ENCODE results near the gene FCHO2. TPM values are rescaled to one million over a fixed set of nuclear protein-coding genes. Genes with fewer than 3 reads are reported as not detected.
A peak's percentile ranks its signal among the peaks of the same experiment; 100 is the strongest.

Gene FCHO2
- total and polyA plus RNA-seq, 2 of the 4 experiments (the other 2 are of a cell fraction) = 6.1 to 23.5 TPM

DNA sequence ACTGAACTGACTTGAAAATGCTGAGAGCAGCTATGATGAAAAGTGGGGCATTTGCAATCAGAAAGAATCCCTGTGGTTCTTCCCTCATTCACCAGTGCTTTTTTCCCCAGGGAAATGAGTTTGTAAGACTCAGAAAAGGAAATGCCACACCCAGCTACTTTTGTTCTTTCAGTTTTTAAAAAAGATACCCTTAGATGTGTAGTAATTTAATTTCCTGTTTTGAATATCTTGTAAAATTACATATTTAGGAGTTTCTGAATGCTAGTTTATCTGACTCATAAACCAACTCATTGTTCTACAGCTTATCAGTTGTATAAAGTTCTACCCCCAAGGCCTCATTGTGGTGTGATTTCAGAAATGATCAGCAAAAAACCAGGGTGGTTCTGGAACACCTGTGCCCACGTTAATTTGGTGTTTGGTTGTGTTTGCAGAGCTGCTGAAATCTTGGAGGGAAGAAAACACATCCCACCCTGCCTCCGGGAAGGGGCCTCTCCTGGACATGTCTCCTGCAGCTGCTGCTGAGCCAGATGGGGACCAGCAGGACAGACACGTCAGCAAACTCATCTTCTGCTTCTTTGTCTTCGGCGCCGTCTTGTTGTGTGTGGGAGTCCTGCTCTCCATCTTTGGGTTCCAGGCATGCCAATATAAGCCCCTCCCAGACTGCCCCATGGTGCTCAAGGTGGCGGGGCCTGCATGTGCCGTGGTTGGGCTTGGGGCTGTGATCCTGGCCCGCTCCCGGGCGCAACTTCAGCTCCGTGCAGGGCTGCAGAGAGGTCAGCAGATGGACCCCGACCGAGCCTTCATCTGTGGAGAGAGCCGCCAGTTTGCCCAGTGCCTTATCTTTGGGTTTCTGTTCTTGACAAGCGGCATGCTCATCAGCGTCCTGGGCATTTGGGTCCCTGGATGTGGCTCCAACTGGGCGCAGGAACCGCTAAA, 167.3 kb downstream of the FCHO2 start:
- H3K14ac ChIP-seq (replicated peaks; ENCODE audit: low read depth, low read length) = no peak overlapping the region
- H3K4me2 ChIP-seq (ENCODE audit: low read depth, low read length) = no peak overlapping the region
- peak overlapping the region; percentile 34 for H2AK9ac ChIP-seq (replicated peaks; ENCODE audit: low read depth, low read length, poor library complexity)
- dilution Hi-C loops (cut with HindIII; ENCODE audit: low sequenced_read_pairs, unreplicated experiment) (no loop called here), intact Hi-C loops (cut with micrococcal nuclease) (no loop called here), in situ Hi-C loops (cut with MboI; ENCODE audit: low sequenced_read_pairs) (no loop called here)
- H3K36me3 ChIP-seq (ENCODE audit: control insufficient read depth, insufficient read depth, low read length) = no peaks in the 10 kb centered on the region
- no peak overlapping the region for H4K91ac ChIP-seq (ENCODE audit: insufficient read depth, low read depth, low read length)
- CTCF ChIA-PET = interaction anchor here (0.9 kb wide), 1 partner anchor 79 kb away, joined by 4 read pairs; no protein-coding TSS in a partner anchor
- no TSS peak for BruUV-seq (replicated peaks)
- H3K56ac ChIP-seq (ENCODE audit: extremely low read depth, insufficient read depth, low read length) = no peak overlapping the region
- peak; percentile 46 for DNase-seq
- POLR2A ChIA-PET (ENCODE audit: unreplicated experiment) = no interaction called here
- H3K18ac ChIP-seq (ENCODE audit: low read depth, low read length) = no peak overlapping the region
- no peak overlapping the region for H2AK5ac ChIP-seq (ENCODE audit: low read depth, low read length)
- no peak overlapping the region for H3K4me3 ChIP-seq (ENCODE audit: insufficient read depth, low read depth, low read length)
- no peak for TF ChIP-seq SMC3 (IDR thresholded peaks at IDR 0.05; ENCODE audit: low read depth, low read length)
- TF ChIP-seq CHD1 (IDR thresholded peaks at IDR 0.05; ENCODE audit: low read depth, low read length) = no peak
- TF ChIP-seq, protein P1, sequence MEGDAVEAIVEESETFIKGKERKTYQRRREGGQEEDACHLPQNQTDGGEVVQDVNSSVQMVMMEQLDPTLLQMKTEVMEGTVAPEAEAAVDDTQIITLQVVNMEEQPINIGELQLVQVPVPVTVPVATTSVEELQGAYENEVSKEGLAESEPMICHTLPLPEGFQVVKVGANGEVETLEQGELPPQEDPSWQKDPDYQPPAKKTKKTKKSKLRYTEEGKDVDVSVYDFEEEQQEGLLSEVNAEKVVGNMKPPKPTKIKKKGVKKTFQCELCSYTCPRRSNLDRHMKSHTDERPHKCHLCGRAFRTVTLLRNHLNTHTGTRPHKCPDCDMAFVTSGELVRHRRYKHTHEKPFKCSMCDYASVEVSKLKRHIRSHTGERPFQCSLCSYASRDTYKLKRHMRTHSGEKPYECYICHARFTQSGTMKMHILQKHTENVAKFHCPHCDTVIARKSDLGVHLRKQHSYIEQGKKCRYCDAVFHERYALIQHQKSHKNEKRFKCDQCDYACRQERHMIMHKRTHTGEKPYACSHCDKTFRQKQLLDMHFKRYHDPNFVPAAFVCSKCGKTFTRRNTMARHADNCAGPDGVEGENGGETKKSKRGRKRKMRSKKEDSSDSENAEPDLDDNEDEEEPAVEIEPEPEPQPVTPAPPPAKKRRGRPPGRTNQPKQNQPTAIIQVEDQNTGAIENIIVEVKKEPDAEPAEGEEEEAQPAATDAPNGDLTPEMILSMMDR (conservative IDR thresholded peaks at IDR 0.05; ENCODE audit: low read depth, low read length) = no peak
- TF ChIP-seq RAD21 (IDR thresholded peaks at IDR 0.05; ENCODE audit: low read length) = no peak
- no peak overlapping the region for H3K4ac ChIP-seq (ENCODE audit: low read depth, low read length)
- WGBS, 2 experiments (ENCODE audit: extremely low coverage in 2 of 2, insufficient read length in 1 of 2) = 86% methylated on average over 6 of the region's 19 CpGs; no CpG with 5 or more reads in 1 of the 2 experiments
- H4K20me1 ChIP-seq (ENCODE audit: insufficient read depth, low read length) = no peaks in the 10 kb centered on the region
- H3K9me1 ChIP-seq (ENCODE audit: insufficient read depth, low read length) = no peaks in the 10 kb centered on the region
- no peak overlapping the region for H2BK15ac ChIP-seq (ENCODE audit: low read depth, low read length)
- no peak overlapping the region for H3K27ac ChIP-seq (ENCODE audit: insufficient read depth, low read length)
- H3K9ac ChIP-seq (ENCODE audit: low read depth, low read length) = no peak overlapping the region
- H2BK120ac ChIP-seq (ENCODE audit: low read depth, low read length) = no peak overlapping the region
- no peaks in the 10 kb centered on the region for H3K4me1 ChIP-seq (ENCODE audit: control insufficient read depth, insufficient read depth, low read length)
- H4K5ac ChIP-seq (ENCODE audit: low read depth, low read length) = no peak overlapping the region
- H2AFZ ChIP-seq (replicated peaks; ENCODE audit: low read length, poor library complexity) = peak overlapping the region; percentile 19
- H3K79me1 ChIP-seq (ENCODE audit: low read depth in 1 of 2, low read length in 2 of 2) = no peaks in the 10 kb centered on the region
- H4K8ac ChIP-seq (ENCODE audit: low read depth in 2 of 2, low read length in 2 of 2) = no peak overlapping the region
- H2BK20ac ChIP-seq (ENCODE audit: low read depth, low read length) = no peak overlapping the region; the same call in 1 of the 2 replicates
- no peak overlapping the region for H2BK5ac ChIP-seq (ENCODE audit: low read depth, low read length, poor library complexity, severe bottlenecking)
- no peak for ATAC-seq (ENCODE audit: low read depth)
- no peak overlapping the region for H3K23ac ChIP-seq (ENCODE audit: low read depth, low read length)
- H3K27me3 ChIP-seq (ENCODE audit: control insufficient read depth, insufficient read depth, low read length) = peaks cover 3% of the 10 kb centered on the region; the same call in 1 of the 2 replicates
- H3K9me3 ChIP-seq (ENCODE audit: control insufficient read depth, insufficient read depth, low read length) = no peaks in the 10 kb centered on the region

Data from IMR-90 (cell line).